ENCODE data around the gene C19orf25. TPM values are rescaled to one million over a fixed set of nuclear protein-coding genes. Genes with fewer than 3 reads are reported as not detected.

Gene C19orf25
- total and polyA plus RNA-seq, 2 donors (not counting 1 experiment from before 2014, with no cell fraction given) = 34.2 to 68.3 TPM

DNA sequence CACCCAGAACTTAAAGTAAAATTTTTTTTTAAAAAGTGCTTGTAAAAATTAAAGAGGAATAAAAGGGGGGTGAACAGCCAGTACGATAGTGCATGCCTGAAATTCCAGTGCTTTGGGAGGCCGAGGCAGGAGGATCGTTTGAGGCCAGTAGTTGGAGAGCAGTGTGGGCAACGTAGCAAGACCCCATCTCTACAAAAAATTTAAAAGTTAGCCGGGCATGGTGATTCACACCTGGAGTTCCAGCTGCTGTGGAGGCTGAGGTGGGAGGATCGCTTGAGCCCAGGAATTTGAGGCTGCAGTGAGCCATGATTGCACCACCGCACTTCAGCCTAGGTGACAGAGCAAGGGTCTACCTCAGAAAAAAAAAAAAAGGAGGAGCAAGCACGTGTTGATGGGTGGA, 26.0 kb upstream of the C19orf25 start:
- ChIA-PET POLR2A (no interaction called here), CTCF (no interaction called here)
- Histone ChIP-seq H4K20me1 (ENCODE audit: control insufficient read depth, insufficient read depth, low read length, poor library complexity, severe bottlenecking) (no peaks in the 10 kb centered on the region), H3K4me1 (ENCODE audit: control insufficient read depth in 2 of 2, insufficient read depth in 2 of 2, low read length in 2 of 2) (peaks cover 16 to 21% of the 10 kb centered on the region in 2 donors), H3K9me3 (ENCODE audit: control extremely low read depth in 1 of 3, control insufficient read depth in 2 of 3, insufficient read depth in 1 of 3, low read length in 2 of 3) (peaks cover 0 to 56% (median 7%) of the 10 kb centered on the region in 3 donors), H2AFZ (ENCODE audit: insufficient read depth, low read depth, low read length, poor library complexity, severe bottlenecking) (no peak overlapping the region), H3K9ac (ENCODE audit: low read length) (no peak overlapping the region), H3K27me3 (replicated peaks in 1 of 4; ENCODE audit: control extremely low read depth in 1 of 4, control insufficient read depth in 3 of 4, insufficient read depth in 4 of 4, low read length in 3 of 4) (peaks cover 0 to 69% (median 18%) of the 10 kb centered on the region in 4 experiments), H3K4me3 (ENCODE audit: control extremely low read depth in 1 of 5, extremely low read depth in 1 of 5, insufficient read depth in 1 of 5, low read depth in 2 of 5, low read length in 4 of 5) (no peak overlapping the region), H3K27ac (ENCODE audit: low read length in 2 of 2) (no peak overlapping the region), H3K79me2 (ENCODE audit: control insufficient read depth, insufficient read depth, low read length) (no peaks in the 10 kb centered on the region), H3K36me3 (replicated peaks in 1 of 2; ENCODE audit: control extremely low read depth in 1 of 2, control insufficient read depth in 1 of 2, extremely low read depth in 1 of 2, insufficient read depth in 2 of 2, low read length in 1 of 2) (no peaks in the 10 kb centered on the region), H3K4me2 (replicated peaks; ENCODE audit: low read depth, low read length, poor library complexity, severe bottlenecking) (no peak overlapping the region)
- no peak for TF ChIP-seq EZH2 (IDR thresholded peaks at IDR 0.05; ENCODE audit: borderline replicate concordance, insufficient read depth, low read depth, low read length, poor library complexity, severe bottlenecking)
- TF ChIP-seq, protein P1, sequence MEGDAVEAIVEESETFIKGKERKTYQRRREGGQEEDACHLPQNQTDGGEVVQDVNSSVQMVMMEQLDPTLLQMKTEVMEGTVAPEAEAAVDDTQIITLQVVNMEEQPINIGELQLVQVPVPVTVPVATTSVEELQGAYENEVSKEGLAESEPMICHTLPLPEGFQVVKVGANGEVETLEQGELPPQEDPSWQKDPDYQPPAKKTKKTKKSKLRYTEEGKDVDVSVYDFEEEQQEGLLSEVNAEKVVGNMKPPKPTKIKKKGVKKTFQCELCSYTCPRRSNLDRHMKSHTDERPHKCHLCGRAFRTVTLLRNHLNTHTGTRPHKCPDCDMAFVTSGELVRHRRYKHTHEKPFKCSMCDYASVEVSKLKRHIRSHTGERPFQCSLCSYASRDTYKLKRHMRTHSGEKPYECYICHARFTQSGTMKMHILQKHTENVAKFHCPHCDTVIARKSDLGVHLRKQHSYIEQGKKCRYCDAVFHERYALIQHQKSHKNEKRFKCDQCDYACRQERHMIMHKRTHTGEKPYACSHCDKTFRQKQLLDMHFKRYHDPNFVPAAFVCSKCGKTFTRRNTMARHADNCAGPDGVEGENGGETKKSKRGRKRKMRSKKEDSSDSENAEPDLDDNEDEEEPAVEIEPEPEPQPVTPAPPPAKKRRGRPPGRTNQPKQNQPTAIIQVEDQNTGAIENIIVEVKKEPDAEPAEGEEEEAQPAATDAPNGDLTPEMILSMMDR (IDR thresholded peaks at IDR 0.05) = no peak
- DNase-seq (no peak), ATAC-seq (ENCODE audit: low read depth) (no peak)
- 78% methylated on average over 4 of the region's 8 CpGs for WGBS (ENCODE audit: insufficient coverage)
- intact Hi-C loops (cut with micrococcal nuclease) = no loop called here
- peaks cover 29% of the 10 kb centered on the region for H3K27me3 Mint-ChIP-seq
- H3K9me3 Mint-ChIP-seq (ENCODE audit: insufficient read depth) = no peaks in the 10 kb centered on the region
- H3K4me1 Mint-ChIP-seq = peaks cover 10% of the 10 kb centered on the region
- no peak overlapping the region for H3K27ac Mint-ChIP-seq
- no peak overlapping the region for H3K4me3 Mint-ChIP-seq

DNA sequence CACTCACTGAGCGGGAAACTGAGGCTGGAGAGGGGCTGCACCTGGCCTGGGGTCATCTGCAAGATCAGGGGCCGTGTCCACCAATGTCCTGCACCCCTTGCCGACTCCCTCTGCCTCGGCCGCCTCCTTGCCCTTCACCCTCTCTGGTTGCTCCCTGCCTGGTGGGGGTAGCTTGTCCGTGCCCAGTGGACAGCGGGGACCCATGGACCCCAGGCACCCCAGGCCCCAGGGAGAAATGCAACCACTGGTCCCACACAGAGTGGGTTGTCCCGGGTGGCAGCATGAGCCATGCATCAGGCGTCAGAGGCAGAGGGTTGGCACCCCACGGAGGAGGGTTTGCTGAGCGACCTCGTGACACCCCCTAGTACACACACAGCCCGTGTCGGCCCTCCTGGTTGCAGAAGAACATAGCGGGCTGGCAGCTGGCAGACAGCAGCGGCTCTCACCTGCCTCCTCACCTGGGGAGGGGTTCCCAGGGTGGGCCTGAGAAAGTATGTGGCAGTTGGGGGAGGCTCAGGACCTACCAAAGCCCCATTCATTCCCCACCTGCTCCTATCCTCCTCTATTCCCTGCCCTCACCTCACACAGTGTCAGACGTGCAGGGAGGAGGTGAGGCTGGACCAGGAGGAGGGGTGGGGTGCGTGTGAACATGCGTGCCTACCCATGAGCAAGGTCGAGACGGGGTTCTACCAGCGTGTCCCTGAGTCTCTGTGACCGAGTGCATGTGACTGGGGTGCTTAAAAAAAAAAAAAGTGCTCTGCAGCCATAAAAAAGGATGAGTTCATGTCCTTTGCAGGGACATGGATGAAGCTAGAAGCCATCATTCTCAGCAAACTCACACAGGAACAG, 25.1 kb upstream of the C19orf25 start:
- Histone ChIP-seq H3K79me2 (ENCODE audit: control insufficient read depth, insufficient read depth, low read length) (no peaks in the 10 kb centered on the region), H3K36me3 (replicated peaks in 1 of 2; ENCODE audit: control extremely low read depth in 1 of 2, control insufficient read depth in 1 of 2, extremely low read depth in 1 of 2, insufficient read depth in 2 of 2, low read length in 1 of 2) (no peaks in the 10 kb centered on the region), H2AFZ (ENCODE audit: insufficient read depth, low read depth, low read length, poor library complexity, severe bottlenecking) (no peak overlapping the region), H3K9ac (ENCODE audit: low read length) (no peak overlapping the region), H3K4me2 (replicated peaks; ENCODE audit: low read depth, low read length, poor library complexity, severe bottlenecking) (peak overlapping the region; percentile 57), H3K9me3 (ENCODE audit: control extremely low read depth in 1 of 3, control insufficient read depth in 2 of 3, insufficient read depth in 1 of 3, low read length in 2 of 3) (peaks cover 0 to 53% (median 7%) of the 10 kb centered on the region in 3 donors), H3K4me3 (ENCODE audit: control extremely low read depth in 1 of 5, extremely low read depth in 1 of 5, insufficient read depth in 1 of 5, low read depth in 2 of 5, low read length in 4 of 5) (no peak overlapping the region), H4K20me1 (ENCODE audit: control insufficient read depth, insufficient read depth, low read length, poor library complexity, severe bottlenecking) (no peaks in the 10 kb centered on the region), H3K4me1 (ENCODE audit: control insufficient read depth in 2 of 2, insufficient read depth in 2 of 2, low read length in 2 of 2) (peaks cover 16 to 21% of the 10 kb centered on the region in 2 donors), H3K27ac (ENCODE audit: low read length in 2 of 2) (no peak overlapping the region), H3K27me3 (replicated peaks in 1 of 4; ENCODE audit: control extremely low read depth in 1 of 4, control insufficient read depth in 3 of 4, insufficient read depth in 4 of 4, low read length in 3 of 4) (peaks cover 0 to 60% (median 16%) of the 10 kb centered on the region in 4 experiments)
- WGBS (ENCODE audit: insufficient coverage) = 67% methylated on average over 17 of the region's 23 CpGs
- Mint-ChIP-seq H3K27me3 (peaks cover 24% of the 10 kb centered on the region), H3K9me3 (ENCODE audit: insufficient read depth) (no peaks in the 10 kb centered on the region), H3K27ac (no peak overlapping the region), H3K4me3 (no peak overlapping the region), H3K4me1 (peaks cover 10% of the 10 kb centered on the region)
- ChIA-PET POLR2A (no interaction called here), CTCF (interaction anchor here (1.3 to 1.6 kb wide), 2 partner anchors 38 to 168 kb away, joined by 3 read pairs; no protein-coding TSS in a partner anchor)
- intact Hi-C loops (cut with micrococcal nuclease) = no loop called here
- DNase-seq (no peak), ATAC-seq (ENCODE audit: low read depth) (no peak)
- TF ChIP-seq EZH2 (IDR thresholded peaks at IDR 0.05; ENCODE audit: borderline replicate concordance, insufficient read depth, low read depth, low read length, poor library complexity, severe bottlenecking) = no peak
- TF ChIP-seq, protein P1 (IDR thresholded peaks at IDR 0.05) = no peak

All from B cell (primary cell).